HG02623 (cell line): ENCODE measurements around the gene SLC26A5.

Source experiments
- ATAC-seq: cut with Tn5 transposase; IDR thresholded peaks from one replicate; pipeline ENCODE4 v1.9.1; 2021; ENCODE audit warnings: moderate library complexity; ENCODE audit not compliant: unreplicated experiment

SLC26A5 gene

DNA sequence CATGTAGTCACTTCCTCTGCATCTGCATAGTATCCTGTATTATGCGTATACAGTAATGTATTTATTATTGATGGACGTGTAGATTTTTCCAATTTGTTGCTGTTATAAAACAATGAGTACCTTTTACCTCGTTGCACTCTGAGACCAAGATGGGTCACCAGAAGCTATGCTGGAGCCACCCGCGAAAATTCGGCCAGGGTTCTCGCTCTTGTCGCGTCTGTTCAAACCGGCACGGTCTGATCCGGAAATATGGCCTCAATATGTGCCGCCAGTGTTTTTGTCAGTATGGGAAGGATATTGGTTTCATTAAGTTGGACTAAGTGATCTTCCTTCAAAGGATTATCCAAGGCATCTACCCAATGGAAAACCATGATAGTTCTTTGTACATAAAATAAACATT lies 97.6 kb downstream of the SLC26A5 start:
- no peak for ATAC-seq

DNA sequence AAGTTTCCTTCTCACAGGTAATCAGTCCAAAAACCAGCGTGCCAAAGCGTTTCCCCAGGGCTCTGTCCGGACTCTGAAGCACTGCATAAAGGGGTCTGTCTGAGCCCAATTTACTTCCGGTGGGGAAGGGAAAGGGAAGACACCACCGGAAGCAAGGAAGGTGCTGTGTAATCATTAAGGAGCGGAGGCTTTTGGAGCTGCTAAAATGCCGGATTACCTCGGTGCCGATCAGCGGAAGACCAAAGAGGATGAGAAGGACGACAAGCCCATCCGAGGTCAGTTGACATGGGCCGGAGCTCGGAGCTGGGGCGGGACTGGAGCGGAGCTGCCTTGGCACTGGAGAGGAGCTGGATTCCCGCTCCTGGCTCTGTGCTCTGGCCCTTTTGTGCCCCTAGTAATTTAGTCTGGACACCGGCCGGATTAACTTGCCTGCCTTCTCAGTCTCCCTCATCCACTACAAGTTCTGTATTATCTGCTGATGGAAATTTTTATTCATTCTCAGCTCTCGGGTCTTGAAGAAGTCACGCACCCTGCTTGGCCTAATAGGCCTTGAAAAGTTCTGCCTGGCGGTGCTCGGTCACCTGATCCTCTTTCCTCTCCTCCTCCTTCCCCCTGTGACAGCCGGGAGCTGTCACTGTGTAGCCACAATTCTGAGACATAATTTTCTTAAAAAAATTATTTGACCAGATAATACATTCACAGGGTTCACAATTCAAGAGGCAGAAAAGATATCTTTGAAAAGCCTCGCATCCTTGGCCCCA lies 98.3 kb downstream of the SLC26A5 start, which contains the start of gene PSMC2:
TSS of gene PSMC2 (plus strand) at position 137 of the 761 bp plus-strand sequence. CDS start at position 206, 69 bp downstream.
- peak; percentile 57 for ATAC-seq

DNA sequence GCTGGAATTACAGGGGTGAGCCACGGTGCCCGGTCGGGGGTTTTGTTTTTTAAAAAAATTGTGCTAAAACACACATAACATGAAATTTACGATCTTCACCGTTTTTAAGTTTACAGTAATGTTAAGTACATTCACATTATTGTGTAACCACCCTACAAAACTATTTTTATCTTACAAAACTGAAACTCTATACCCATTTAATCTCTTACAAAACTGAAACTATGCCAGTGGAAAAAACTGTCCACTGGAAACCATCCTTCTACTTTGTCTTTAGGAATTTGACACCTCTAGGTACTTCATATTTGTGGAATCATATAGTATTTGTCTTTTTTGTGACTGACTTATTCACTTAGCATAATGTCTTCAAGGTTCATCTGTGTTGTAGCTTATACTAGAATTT lies 99.6 kb downstream of the SLC26A5 start:
- ATAC-seq: no peak

DNA sequence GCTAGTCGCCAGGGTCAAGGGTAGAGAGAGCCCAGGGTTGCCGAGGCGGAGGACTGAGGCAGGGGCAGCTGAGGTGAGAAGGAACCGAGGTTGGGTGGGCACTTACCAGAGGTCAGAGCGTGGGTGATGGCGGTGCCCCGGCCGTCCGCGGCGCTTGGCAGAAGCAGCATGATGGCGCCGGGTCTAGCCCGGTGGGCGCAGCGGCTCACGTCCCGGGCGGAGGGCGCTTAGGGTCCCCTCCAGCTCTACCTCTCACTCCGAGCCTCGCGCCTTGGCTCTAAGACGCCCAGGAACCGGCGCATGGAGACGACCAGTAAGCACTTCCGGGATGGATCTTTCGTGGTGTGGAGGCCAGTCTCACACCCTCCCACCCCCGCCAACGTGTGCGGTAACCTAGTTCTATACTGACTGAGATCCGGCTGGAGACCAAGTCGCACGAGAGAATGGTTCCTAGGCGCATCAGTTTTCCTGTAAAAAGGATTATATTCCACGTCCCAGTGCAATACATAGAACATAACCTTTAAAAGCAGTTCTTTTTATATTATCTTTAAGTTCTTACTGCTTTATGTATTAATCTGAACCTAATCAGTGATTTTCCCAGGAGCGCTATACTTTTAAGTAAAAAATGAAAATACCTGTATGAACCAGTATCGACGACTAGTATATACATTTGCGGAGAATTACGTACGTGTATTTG lies 101.4 kb downstream of the SLC26A5 start, which contains the start of gene DNAJC2:
TSS of gene DNAJC2 (minus strand) at position 315 of the 697 bp plus-strand sequence. CDS start at position 170, 145 bp downstream.
- peak; percentile 78 for ATAC-seq

DNA sequence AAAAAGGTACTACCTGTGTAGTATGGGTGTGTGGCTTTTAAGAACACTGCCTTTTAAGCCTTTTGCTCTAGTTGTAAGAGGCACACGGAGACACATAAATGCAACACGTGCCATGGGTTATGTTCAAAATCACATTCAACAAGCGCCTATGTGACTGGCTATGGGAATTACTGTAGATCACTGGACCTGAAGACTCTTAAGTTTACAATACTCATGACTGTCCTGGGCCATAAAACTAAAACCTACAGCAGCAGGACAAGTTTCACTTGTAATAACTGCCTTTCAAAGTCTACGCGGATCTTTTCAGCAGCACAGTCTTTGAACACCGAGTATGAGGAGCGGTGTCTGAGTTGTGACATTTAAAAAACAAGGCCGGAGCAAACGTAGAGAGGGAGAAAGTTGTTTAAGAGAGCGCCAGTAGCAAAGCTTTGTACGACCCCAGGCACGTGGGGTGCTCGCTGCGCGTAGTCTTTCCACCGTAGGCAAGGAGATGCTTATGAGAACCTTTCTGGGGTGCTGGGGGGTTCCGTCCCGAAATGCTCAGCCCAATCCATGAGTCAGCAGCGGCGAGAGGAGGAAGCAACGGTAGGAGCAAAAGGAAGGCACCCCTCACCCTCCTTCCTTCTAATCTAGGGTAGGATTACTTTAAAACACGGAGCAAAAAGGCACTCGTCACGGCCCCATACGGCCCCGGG lies 102.1 kb downstream of the SLC26A5 start:
- ATAC-seq: peak; percentile 9

DNA sequence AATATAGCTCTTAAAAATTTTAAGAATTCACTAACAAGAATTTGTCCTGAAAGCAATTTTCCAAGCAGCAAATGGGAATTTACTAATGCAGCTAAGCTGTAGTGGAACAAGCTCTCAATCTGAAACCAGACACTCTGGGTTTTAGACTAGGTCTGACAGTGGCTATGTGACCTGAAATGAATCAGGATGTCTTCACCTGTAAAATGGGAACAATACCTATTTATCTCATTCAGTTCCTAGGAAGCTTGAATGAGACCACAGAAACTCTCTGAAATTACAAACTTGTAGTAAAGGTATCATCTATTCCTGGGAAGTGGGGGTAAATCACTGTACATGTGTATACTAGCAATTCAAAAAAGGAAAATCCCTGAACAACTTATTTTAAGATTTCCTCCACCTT lies 102.7 kb downstream of the SLC26A5 start:
- ATAC-seq: no peak

DNA sequence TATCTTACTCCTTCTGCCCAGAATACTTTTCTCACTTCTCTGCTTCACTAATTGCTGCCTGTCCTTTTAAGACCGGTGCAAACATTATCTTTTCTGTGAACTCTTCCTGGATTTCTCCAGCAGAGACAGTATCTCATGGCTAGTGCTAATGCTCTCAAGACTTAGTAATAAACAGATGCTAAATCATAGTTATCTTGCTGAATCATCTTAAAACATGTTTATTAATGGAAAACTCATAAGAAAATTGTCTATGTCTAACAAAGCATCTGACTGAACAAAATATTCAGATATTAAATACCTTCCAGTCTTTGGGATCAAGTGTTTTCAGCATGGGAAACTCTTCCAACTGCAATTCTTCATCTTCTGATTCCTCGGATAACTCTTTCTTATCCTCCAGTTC lies 104.5 kb downstream of the SLC26A5 start:
- no peak for ATAC-seq

DNA sequence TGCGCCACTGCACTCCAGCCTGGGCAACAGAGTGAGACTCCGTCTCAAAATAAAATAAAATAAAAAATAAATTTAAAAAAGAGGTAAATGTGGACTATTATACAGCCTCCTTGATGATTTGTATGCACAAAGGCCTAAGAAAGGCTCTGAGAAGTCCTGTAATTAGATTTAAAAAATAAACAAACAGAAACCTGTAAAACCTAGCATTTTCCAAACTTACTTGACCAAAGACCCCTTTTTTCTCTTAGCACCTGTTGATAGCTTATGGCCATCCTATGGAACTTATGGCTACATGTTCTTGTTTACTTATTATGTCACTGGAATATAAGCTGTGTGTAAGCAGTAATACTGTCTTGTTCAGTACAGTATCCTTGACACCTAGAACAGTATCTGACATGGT lies 107.1 kb downstream of the SLC26A5 start:
- no peak for ATAC-seq

DNA sequence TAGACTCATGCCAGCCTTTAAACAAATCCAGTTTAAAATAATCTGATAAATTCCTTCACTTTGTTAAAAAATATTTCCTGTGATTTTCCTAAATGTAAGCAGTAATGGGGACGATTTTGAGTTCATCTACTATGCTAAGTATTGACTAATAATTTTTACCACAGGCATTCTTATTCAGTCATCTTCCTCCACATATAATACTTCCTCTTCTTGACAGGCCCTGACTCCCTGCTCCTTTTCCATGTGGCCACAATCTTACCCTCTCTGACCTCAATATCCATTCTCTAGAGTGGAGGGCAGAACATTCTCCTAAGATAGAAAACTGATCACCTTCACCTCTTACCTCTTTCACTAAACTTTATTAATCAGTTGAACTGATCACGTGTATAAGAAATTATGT lies 109.2 kb downstream of the SLC26A5 start:
- no peak for ATAC-seq

DNA sequence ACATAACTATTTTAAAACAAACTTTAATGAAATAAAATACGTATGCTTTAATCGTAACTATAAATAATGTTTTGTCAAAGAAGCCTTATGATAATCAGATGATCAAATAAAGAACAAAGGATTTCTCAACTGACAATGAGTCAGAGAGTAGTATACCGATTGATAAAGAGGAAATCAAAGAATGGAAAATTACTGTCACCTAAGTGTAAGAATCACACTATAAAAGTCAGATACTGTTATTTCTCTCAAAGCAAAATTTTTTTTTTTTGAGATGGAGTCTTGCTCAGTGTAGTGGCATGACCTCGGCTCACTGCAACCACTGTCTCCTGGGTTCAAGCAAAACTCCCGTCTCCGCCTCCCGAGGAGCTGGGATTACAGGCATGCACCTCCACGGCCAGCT lies 120.3 kb downstream of the SLC26A5 start:
- no peak for ATAC-seq
